Activated CD4-positive, alpha-beta T cell treated with anti-CD3 and anti-CD28 coated beads, Interleukin-2, amount 10 ng/mL, durations not matched to agents 7 days and 5 days (primary cell): ENCODE measurements around the gene HHAT. TPM values are rescaled to one million over a fixed set of nuclear protein-coding genes. Genes with fewer than 3 reads are reported as not detected.

Experiments used
- CTCF ChIA-PET: fragments of 350-600 bp; sonication (Branson Sonifier 250); formaldehyde crosslinking; loops from one replicate; lab custom pipeline; 2021; ENCODE audit warnings: antibody characterized with exemption; lab: Charles Lee
- POLR2A ChIA-PET: fragments of 350-600 bp; sonication (Branson Sonifier 250); formaldehyde crosslinking; loops from one replicate; lab custom pipeline; 2021; ENCODE audit warnings: antibody characterized with exemption; lab: Charles Lee
- DNase-seq: peaks from one replicate; pipeline ENCODE4 v3.0.0-alpha.2; 2020
- H3K27ac Mint-ChIP-seq: one replicate; pipeline ENCODE4 v1.8.0; 2021; ENCODE audit warnings: mild to moderate bottlenecking, moderate library complexity, mixed read lengths
- H3K27me3 Mint-ChIP-seq: one replicate; pipeline ENCODE4 v1.8.0; 2021; ENCODE audit warnings: mixed read lengths
- H3K36me3 Mint-ChIP-seq: one replicate; pipeline ENCODE4 v1.8.0; 2021; ENCODE audit warnings: low read depth, mixed read lengths
- H3K4me1 Mint-ChIP-seq: one replicate; pipeline ENCODE4 v1.8.0; 2021; ENCODE audit warnings: mixed read lengths
- H3K4me3 Mint-ChIP-seq: one replicate; pipeline ENCODE4 v1.8.0; 2021; ENCODE audit warnings: mild to moderate bottlenecking, moderate library complexity, mixed read lengths
- H3K9me3 Mint-ChIP-seq: one replicate; pipeline ENCODE4 v1.8.0; 2021; ENCODE audit warnings: mixed read lengths
- total RNA-seq, 2 experiments: library from RNA; stranded (reverse); gene quantifications; one replicate each; pipeline ENCODE4 v1.2.3, GENCODE V29; 2021

HHAT gene
- total RNA-seq, 2 experiments from 2014 or later: 1.3 to 1.5 TPM

GRCh38 chr1:210467440-210468043, 138.8 kb downstream of the HHAT start:
- Mint-ChIP-seq H3K36me3 (no peaks in the 10 kb centered on the region), H3K27ac (no peak overlapping the region), H3K4me3 (no peak overlapping the region), H3K27me3 (peaks cover 6% of the 10 kb centered on the region), H3K4me1 (peaks cover 17% of the 10 kb centered on the region), H3K9me3 (no peaks in the 10 kb centered on the region)
- CTCF ChIA-PET: interaction anchor here (0.6 to 1.2 kb wide), 2 partner anchors 20 to 81 kb away, joined by 4 to 6 read pairs; no protein-coding TSS in a partner anchor
- DNase-seq: no peak
- POLR2A ChIA-PET: no interaction called here

GRCh38 chr1:210469441-210469840, 140.7 kb downstream of the HHAT start:
- H3K36me3 Mint-ChIP-seq: no peaks in the 10 kb centered on the region
- POLR2A ChIA-PET: no interaction called here
- H3K4me3 Mint-ChIP-seq: no peak overlapping the region
- CTCF ChIA-PET: no interaction called here
- H3K9me3 Mint-ChIP-seq: no peaks in the 10 kb centered on the region
- H3K4me1 Mint-ChIP-seq: peaks cover 11% of the 10 kb centered on the region
- peaks cover 8% of the 10 kb centered on the region for H3K27me3 Mint-ChIP-seq
- no peak overlapping the region for H3K27ac Mint-ChIP-seq
- no peak for DNase-seq

GRCh38 chr1:210475321-210475720, 146.6 kb downstream of the HHAT start:
- peaks cover 6% of the 10 kb centered on the region for H3K27me3 Mint-ChIP-seq
- no peak overlapping the region for H3K27ac Mint-ChIP-seq
- no peak overlapping the region for H3K4me3 Mint-ChIP-seq
- CTCF ChIA-PET: no interaction called here
- H3K36me3 Mint-ChIP-seq: no peaks in the 10 kb centered on the region
- peaks cover 1% of the 10 kb centered on the region for H3K4me1 Mint-ChIP-seq
- DNase-seq: no peak
- POLR2A ChIA-PET: no interaction called here
- peaks cover 2% of the 10 kb centered on the region for H3K9me3 Mint-ChIP-seq

- Mint-ChIP-seq H3K9me3 (peaks cover 2% of the 10 kb centered on the region), H3K4me1 (peaks cover 1% of the 10 kb centered on the region), H3K36me3 (no peaks in the 10 kb centered on the region), H3K27me3 (peaks cover 6% of the 10 kb centered on the region), H3K4me3 (no peak overlapping the region), H3K27ac (no peak overlapping the region)
- POLR2A ChIA-PET: no interaction called here
- CTCF ChIA-PET: no interaction called here
- DNase-seq: no peak
Observed at GRCh38 chr1:210475806-210476205, 147.1 kb downstream of the HHAT start.

- Mint-ChIP-seq H3K27ac (no peak overlapping the region), H3K36me3 (no peaks in the 10 kb centered on the region), H3K27me3 (peaks cover 3% of the 10 kb centered on the region), H3K4me3 (no peak overlapping the region), H3K9me3 (peaks cover 2% of the 10 kb centered on the region), H3K4me1 (peaks cover 1% of the 10 kb centered on the region)
- POLR2A ChIA-PET: no interaction called here
- no peak for DNase-seq
- CTCF ChIA-PET: no interaction called here
Observed at GRCh38 chr1:210476730-210477129, 148.0 kb downstream of the HHAT start.

GRCh38 chr1:210477328-210477924, 148.7 kb downstream of the HHAT start:
- ChIA-PET POLR2A (no interaction called here), CTCF (no interaction called here)
- Mint-ChIP-seq H3K27me3 (peaks cover 3% of the 10 kb centered on the region), H3K9me3 (peaks cover 2% of the 10 kb centered on the region), H3K27ac (no peak overlapping the region), H3K36me3 (no peaks in the 10 kb centered on the region), H3K4me3 (no peak overlapping the region), H3K4me1 (peaks cover 1% of the 10 kb centered on the region)
- no peak for DNase-seq

GRCh38 chr1:210478820-210479219, 150.1 kb downstream of the HHAT start:
- Mint-ChIP-seq H3K4me3 (no peak overlapping the region), H3K27me3 (no peaks in the 10 kb centered on the region), H3K27ac (no peak overlapping the region), H3K4me1 (peaks cover 1% of the 10 kb centered on the region), H3K9me3 (peaks cover 2% of the 10 kb centered on the region), H3K36me3 (no peaks in the 10 kb centered on the region)
- ChIA-PET CTCF (no interaction called here), POLR2A (no interaction called here)
- no peak for DNase-seq

GRCh38 chr1:210482491-210482890, 153.8 kb downstream of the HHAT start:
- DNase-seq: no peak
- POLR2A ChIA-PET: no interaction called here
- no peak overlapping the region for H3K4me3 Mint-ChIP-seq
- no peak overlapping the region for H3K27ac Mint-ChIP-seq
- peaks cover 4% of the 10 kb centered on the region for H3K4me1 Mint-ChIP-seq
- H3K27me3 Mint-ChIP-seq: no peaks in the 10 kb centered on the region
- no peaks in the 10 kb centered on the region for H3K9me3 Mint-ChIP-seq
- CTCF ChIA-PET: no interaction called here
- H3K36me3 Mint-ChIP-seq: no peaks in the 10 kb centered on the region

GRCh38 chr1:210482945-210483617, 154.4 kb downstream of the HHAT start:
- H3K27me3 Mint-ChIP-seq: no peaks in the 10 kb centered on the region
- H3K36me3 Mint-ChIP-seq: no peaks in the 10 kb centered on the region
- POLR2A ChIA-PET: no interaction called here
- peaks cover 6% of the 10 kb centered on the region for H3K4me1 Mint-ChIP-seq
- no peak overlapping the region for H3K4me3 Mint-ChIP-seq
- H3K27ac Mint-ChIP-seq: no peak overlapping the region
- no peak for DNase-seq
- no peaks in the 10 kb centered on the region for H3K9me3 Mint-ChIP-seq
- CTCF ChIA-PET: no interaction called here

GRCh38 chr1:210483821-210484220, 155.1 kb downstream of the HHAT start:
- H3K36me3 Mint-ChIP-seq: no peaks in the 10 kb centered on the region
- ChIA-PET CTCF (interaction anchor here (0.6 to 1.2 kb wide), 2 partner anchors 24 to 109 kb away, joined by 3 read pairs; no protein-coding TSS in a partner anchor), POLR2A (no interaction called here)
- H3K27ac Mint-ChIP-seq: no peak overlapping the region
- H3K4me1 Mint-ChIP-seq: peaks cover 7% of the 10 kb centered on the region
- no peaks in the 10 kb centered on the region for H3K27me3 Mint-ChIP-seq
- H3K9me3 Mint-ChIP-seq: no peaks in the 10 kb centered on the region
- no peak for DNase-seq
- H3K4me3 Mint-ChIP-seq: no peak overlapping the region

- H3K27me3 Mint-ChIP-seq: no peaks in the 10 kb centered on the region
- no peak overlapping the region for H3K4me3 Mint-ChIP-seq
- peaks cover 7% of the 10 kb centered on the region for H3K4me1 Mint-ChIP-seq
- H3K27ac Mint-ChIP-seq: peak overlapping the region; percentile 20
- ChIA-PET CTCF (interaction anchor here (0.6 to 1.3 kb wide), 2 partner anchors 13 to 19 kb away, joined by 3 to 4 read pairs; no protein-coding TSS in a partner anchor), POLR2A (no interaction called here)
- no peaks in the 10 kb centered on the region for H3K36me3 Mint-ChIP-seq
- no peaks in the 10 kb centered on the region for H3K9me3 Mint-ChIP-seq
- DNase-seq: no peak
Observed at GRCh38 chr1:210487021-210487420, 158.3 kb downstream of the HHAT start.

GRCh38 chr1:210489491-210489890, 160.8 kb downstream of the HHAT start:
- peaks cover 7% of the 10 kb centered on the region for H3K4me1 Mint-ChIP-seq
- no peak for DNase-seq
- H3K27ac Mint-ChIP-seq: no peak overlapping the region
- no peaks in the 10 kb centered on the region for H3K27me3 Mint-ChIP-seq
- H3K36me3 Mint-ChIP-seq: no peaks in the 10 kb centered on the region
- ChIA-PET POLR2A (no interaction called here), CTCF (interaction anchor here (0.6 to 1.0 kb wide), 3 partner anchors 8 to 130 kb away, joined by 3 read pairs; no protein-coding TSS in a partner anchor)
- H3K4me3 Mint-ChIP-seq: no peak overlapping the region
- no peaks in the 10 kb centered on the region for H3K9me3 Mint-ChIP-seq

GRCh38 chr1:210490781-210491180, 162.1 kb downstream of the HHAT start:
- no peak overlapping the region for H3K4me3 Mint-ChIP-seq
- H3K9me3 Mint-ChIP-seq: no peaks in the 10 kb centered on the region
- H3K36me3 Mint-ChIP-seq: no peaks in the 10 kb centered on the region
- CTCF ChIA-PET: no interaction called here
- H3K4me1 Mint-ChIP-seq: peaks cover 7% of the 10 kb centered on the region
- no peak for DNase-seq
- H3K27me3 Mint-ChIP-seq: no peaks in the 10 kb centered on the region
- no peak overlapping the region for H3K27ac Mint-ChIP-seq
- POLR2A ChIA-PET: no interaction called here
